ENCODE data around the gene SENP8.

Gene SENP8

GRCh38 chr15:72180761-72181324 lies 62.6 kb downstream of the SENP8 start:
- Histone ChIP-seq H4K20me1 (ENCODE audit: insufficient read depth, low read length) (no peaks in the 10 kb centered on the region), H3K4me1 (ENCODE audit: low read length) (no peaks in the 10 kb centered on the region), H3K27ac (ENCODE audit: low read length) (no peak overlapping the region), H3K4me3 (ENCODE audit: low read length) (no peak overlapping the region), H3K79me2 (ENCODE audit: low read length) (no peaks in the 10 kb centered on the region), H3K27me3 (ENCODE audit: low read depth, low read length) (0 out of 2 replicates have a peak, but pooled peaks cover 3% of the 10 kb centered on the region), H2AFZ (ENCODE audit: low read depth, low read length) (no peak overlapping the region), H3K9ac (ENCODE audit: low read length) (no peak overlapping the region), H3K9me3 (ENCODE audit: insufficient read depth, low read length) (no peaks in the 10 kb centered on the region), H3K36me3 (replicated peaks; ENCODE audit: low read depth, low read length) (no peaks in the 10 kb centered on the region), H3K4me2 (ENCODE audit: low read length) (no peak overlapping the region)
- no peak for TF ChIP-seq CTCF (IDR thresholded peaks at IDR 0.05; ENCODE audit: low read depth, low read length)
- TF ChIP-seq EZH2phosphoT487 (IDR thresholded peaks at IDR 0.05; ENCODE audit: low read depth), result no peak

- no peaks in the 10 kb centered on the region for H3K9me3 ChIP-seq (ENCODE audit: insufficient read depth, low read length)
- no peak overlapping the region for H3K27ac ChIP-seq (ENCODE audit: low read length)
- no peaks in the 10 kb centered on the region for H3K79me2 ChIP-seq (ENCODE audit: low read length)
- no peaks in the 10 kb centered on the region for H3K36me3 ChIP-seq (replicated peaks; ENCODE audit: low read depth, low read length)
- 0 out of 2 replicates have a peak, but pooled peaks cover 3% of the 10 kb centered on the region for H3K27me3 ChIP-seq (ENCODE audit: low read depth, low read length)
- H3K4me3 ChIP-seq (ENCODE audit: low read length), result no peak overlapping the region
- no peak overlapping the region for H3K4me2 ChIP-seq (ENCODE audit: low read length)
- H3K9ac ChIP-seq (ENCODE audit: low read length), result no peak overlapping the region
- no peak overlapping the region for H2AFZ ChIP-seq (ENCODE audit: low read depth, low read length)
- TF ChIP-seq CTCF (IDR thresholded peaks at IDR 0.05; ENCODE audit: low read depth, low read length) (no peak), EZH2phosphoT487 (IDR thresholded peaks at IDR 0.05; ENCODE audit: low read depth) (no peak)
- no peaks in the 10 kb centered on the region for H3K4me1 ChIP-seq (ENCODE audit: low read length)
- H4K20me1 ChIP-seq (ENCODE audit: insufficient read depth, low read length), result no peaks in the 10 kb centered on the region
Observed at GRCh38 chr15:72182244-72182643, 64.0 kb downstream of the SENP8 start.

- H3K4me2 ChIP-seq (ENCODE audit: low read length), result no peak overlapping the region
- no peaks in the 10 kb centered on the region for H3K36me3 ChIP-seq (replicated peaks; ENCODE audit: low read depth, low read length)
- no peaks in the 10 kb centered on the region for H4K20me1 ChIP-seq (ENCODE audit: insufficient read depth, low read length)
- H3K9ac ChIP-seq (ENCODE audit: low read length), result no peak overlapping the region
- no peak overlapping the region for H2AFZ ChIP-seq (ENCODE audit: low read depth, low read length)
- H3K27me3 ChIP-seq (ENCODE audit: low read depth, low read length), result 0 out of 2 replicates have a peak, but pooled peaks cover 3% of the 10 kb centered on the region
- H3K79me2 ChIP-seq (ENCODE audit: low read length), result no peaks in the 10 kb centered on the region
- H3K4me1 ChIP-seq (ENCODE audit: low read length), result no peaks in the 10 kb centered on the region
- H3K9me3 ChIP-seq (ENCODE audit: insufficient read depth, low read length), result no peaks in the 10 kb centered on the region
- H3K4me3 ChIP-seq (ENCODE audit: low read length), result no peak overlapping the region
- no peak overlapping the region for H3K27ac ChIP-seq (ENCODE audit: low read length)
- TF ChIP-seq CTCF (IDR thresholded peaks at IDR 0.05; ENCODE audit: low read depth, low read length), result no peak
- no peak for TF ChIP-seq EZH2phosphoT487 (IDR thresholded peaks at IDR 0.05; ENCODE audit: low read depth)
Observed at GRCh38 chr15:72182673-72183072, 64.5 kb downstream of the SENP8 start.

- H2AFZ ChIP-seq (ENCODE audit: low read depth, low read length), result no peak overlapping the region
- H3K79me2 ChIP-seq (ENCODE audit: low read length), result no peaks in the 10 kb centered on the region
- no peak overlapping the region for H3K4me3 ChIP-seq (ENCODE audit: low read length)
- H3K9me3 ChIP-seq (ENCODE audit: insufficient read depth, low read length), result no peaks in the 10 kb centered on the region
- no peak overlapping the region for H3K9ac ChIP-seq (ENCODE audit: low read length)
- no peaks in the 10 kb centered on the region for H4K20me1 ChIP-seq (ENCODE audit: insufficient read depth, low read length)
- H3K36me3 ChIP-seq (replicated peaks; ENCODE audit: low read depth, low read length), result no peaks in the 10 kb centered on the region
- 0 out of 2 replicates have a peak, but pooled peaks cover 3% of the 10 kb centered on the region for H3K27me3 ChIP-seq (ENCODE audit: low read depth, low read length)
- H3K27ac ChIP-seq (ENCODE audit: low read length), result no peak overlapping the region
- no peaks in the 10 kb centered on the region for H3K4me1 ChIP-seq (ENCODE audit: low read length)
- no peak overlapping the region for H3K4me2 ChIP-seq (ENCODE audit: low read length)
- TF ChIP-seq CTCF (IDR thresholded peaks at IDR 0.05; ENCODE audit: low read depth, low read length), result no peak
- TF ChIP-seq EZH2phosphoT487 (IDR thresholded peaks at IDR 0.05; ENCODE audit: low read depth), result no peak
Observed at GRCh38 chr15:72183781-72184164, 65.6 kb downstream of the SENP8 start.
